ENCODE measurements around the gene HOMER2.

GRCh38 chr15:82875411-82876003 lies 77.0 kb downstream of the HOMER2 start:
- TF ChIP-seq EZH2 (IDR thresholded peaks at IDR 0.05; ENCODE audit: insufficient read depth, low read length) = no peak
- TF ChIP-seq, protein P1, sequence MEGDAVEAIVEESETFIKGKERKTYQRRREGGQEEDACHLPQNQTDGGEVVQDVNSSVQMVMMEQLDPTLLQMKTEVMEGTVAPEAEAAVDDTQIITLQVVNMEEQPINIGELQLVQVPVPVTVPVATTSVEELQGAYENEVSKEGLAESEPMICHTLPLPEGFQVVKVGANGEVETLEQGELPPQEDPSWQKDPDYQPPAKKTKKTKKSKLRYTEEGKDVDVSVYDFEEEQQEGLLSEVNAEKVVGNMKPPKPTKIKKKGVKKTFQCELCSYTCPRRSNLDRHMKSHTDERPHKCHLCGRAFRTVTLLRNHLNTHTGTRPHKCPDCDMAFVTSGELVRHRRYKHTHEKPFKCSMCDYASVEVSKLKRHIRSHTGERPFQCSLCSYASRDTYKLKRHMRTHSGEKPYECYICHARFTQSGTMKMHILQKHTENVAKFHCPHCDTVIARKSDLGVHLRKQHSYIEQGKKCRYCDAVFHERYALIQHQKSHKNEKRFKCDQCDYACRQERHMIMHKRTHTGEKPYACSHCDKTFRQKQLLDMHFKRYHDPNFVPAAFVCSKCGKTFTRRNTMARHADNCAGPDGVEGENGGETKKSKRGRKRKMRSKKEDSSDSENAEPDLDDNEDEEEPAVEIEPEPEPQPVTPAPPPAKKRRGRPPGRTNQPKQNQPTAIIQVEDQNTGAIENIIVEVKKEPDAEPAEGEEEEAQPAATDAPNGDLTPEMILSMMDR (IDR thresholded peaks at IDR 0.05; ENCODE audit: insufficient read depth, low read depth, low read length) = no peak
